Small intestine (tissue), 16 donors: ENCODE data around the gene TMEM217. TPM values are rescaled to one million over a fixed set of nuclear protein-coding genes. Genes with fewer than 3 reads are reported as not detected.
"Not testable (repeated sequence)": the region's sequence is repeated elsewhere in the genome, so short reads cannot be mapped to it uniquely, and the experiment has no call there.

Experiments used
- DNase-seq, 2 donors: peaks; one replicate each; pipeline versions ENCODE4 v3.0.0 to v3.0.0-alpha.2; 2013
- FAIRE-seq: peaks from 2 replicates; lab custom pipeline; 2012; peaks lifted over from hg19 to GRCh38; lab: Jason Lieb, UNC
- H3K27ac ChIP-seq, 3 donors: one replicate each; pipeline ENCODE4 v1.5.1; 2013; ENCODE audit warnings: low read length in 2 of 3, mild to moderate bottlenecking in 2 of 3, control low read depth in 1 of 3, inconsistent platforms in 1 of 3, low read depth in 1 of 3, moderate library complexity in 1 of 3
- H3K27me3 ChIP-seq, 3 donors: one replicate each; pipeline ENCODE4 v1.6.1; 2013; ENCODE audit warnings: low read length in 3 of 3, inconsistent platforms in 1 of 3; ENCODE audit not compliant: control insufficient read depth in 3 of 3, insufficient read depth in 3 of 3
- H3K36me3 ChIP-seq, 3 donors: one replicate each; pipeline ENCODE4 v1.6.1; 2013; ENCODE audit warnings: low read length in 3 of 3, inconsistent platforms in 1 of 3, low read depth in 1 of 3, mild to moderate bottlenecking in 1 of 3, moderate library complexity in 1 of 3; ENCODE audit not compliant: control insufficient read depth in 3 of 3, insufficient read depth in 2 of 3
- H3K4me1 ChIP-seq, 3 donors: one replicate each; pipeline ENCODE4 v1.6.1; 2013; ENCODE audit warnings: low read length in 2 of 3, inconsistent platforms in 1 of 3, low read depth in 1 of 3, mild to moderate bottlenecking in 1 of 3, moderate library complexity in 1 of 3; ENCODE audit not compliant: control insufficient read depth in 3 of 3, insufficient read depth in 2 of 3
- H3K4me3 ChIP-seq, 3 donors: one replicate each; pipeline ENCODE4 v1.5.1; 2013; ENCODE audit warnings: low read length in 3 of 3, control low read depth in 1 of 3, inconsistent platforms in 1 of 3, low read depth in 1 of 3, mild to moderate bottlenecking in 1 of 3, moderate library complexity in 1 of 3
- H3K9me3 ChIP-seq, 2 donors: one replicate each; pipeline ENCODE4 v1.6.1; 2013; ENCODE audit warnings: low read depth in 1 of 2, low read length in 1 of 2; ENCODE audit not compliant: control insufficient read depth in 2 of 2, insufficient read depth in 1 of 2
- WGBS, 3 donors: extraction: QIAGEN DNeasy Blood & Tissue Kit; methylation state at CpG; one replicate each; pipeline ENCODE4 v1.1.7; 2013; 5-methylcytosine and 5-hydroxymethylcytosine counted together
- long read RNA-seq, 10 donors: transcript quantifications; one replicate each; lab custom pipeline, GENCODE V29; 2026
- polyA plus RNA-seq, 4 donors: library from polyadenylated mRNA; stranded (reverse) in 3 of 4; unstranded in 1 of 4; fragments of 200-250 nt in 3 of 4; fragments of 120-200 nt in 1 of 4; gene quantifications; one replicate each; pipeline versions ENCODE4 v1.2.1 to v1.2.3, GENCODE V29; 2013
- donor health status: healthy with polysubstance abuse.
- donor health status: control.
- donor health status: control.
- donor health status: Bipolar disorder and iron deficiency.
- donor health status: healthy.

Gene TMEM217
- 1 to 10 TPM in 1 of 4 donors, under 1 TPM in 3; 0.38 to 1.6 (median 0.84) TPM for polyA plus RNA-seq
- long read RNA-seq, donor 1, partial matches to known transcripts, result 5 of 5 reads
- long read RNA-seq, donor 1, other reads (novel, unspliced or antisense), result 0 of 5 reads
- long read RNA-seq, donor 2, result 0 reads
- long read RNA-seq, donor 3, result 0 reads
- long read RNA-seq, donor 4, result 0 reads
- long read RNA-seq, donor 5, result 0 reads
- long read RNA-seq, donor 6, result 0 reads
- long read RNA-seq, donor 7, result 0 reads
- long read RNA-seq, donor 8, result 0 reads
- long read RNA-seq, donor 9, result 0 reads
- long read RNA-seq, donor 10, result 0 reads

DNA sequence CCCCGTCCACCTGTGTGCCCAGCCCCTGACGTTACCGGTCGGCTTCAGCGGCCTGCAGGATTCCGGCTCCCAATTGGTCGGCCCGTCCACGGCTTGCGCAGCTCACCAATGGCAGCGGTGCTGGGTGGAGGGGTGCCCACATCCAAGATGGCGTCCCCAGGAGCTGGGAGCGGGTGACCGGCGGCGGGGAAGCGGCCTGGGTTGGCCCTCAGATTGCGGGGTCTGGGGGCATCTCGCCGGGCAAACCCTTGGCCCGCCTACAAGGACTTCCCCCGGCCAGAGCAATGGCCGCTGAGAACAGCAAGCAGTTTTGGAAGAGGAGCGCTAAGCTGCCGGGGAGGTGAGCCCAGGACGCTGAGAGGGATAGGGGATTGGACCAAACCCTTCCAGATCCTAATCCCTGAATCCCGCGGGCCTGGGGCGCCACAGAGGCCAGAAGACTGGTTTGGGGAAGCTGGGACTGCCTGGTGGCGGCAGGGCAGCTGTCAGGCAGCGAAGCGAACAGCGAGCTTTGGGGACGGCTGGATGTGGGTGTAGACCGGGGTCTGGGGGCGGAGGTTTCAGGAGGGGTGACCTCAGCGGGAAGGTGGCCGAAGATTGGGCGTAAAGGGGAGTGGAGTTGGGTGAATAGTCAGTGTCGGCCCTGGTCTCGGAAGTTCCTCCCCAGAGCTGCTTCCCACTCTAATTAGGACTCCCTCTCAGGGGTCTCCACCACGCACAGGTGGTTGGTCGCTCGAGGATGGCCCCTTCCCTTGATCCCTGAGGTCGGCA is at the start of gene TMEM217, which contains the start of gene TBC1D22B:
TMEM217 (minus strand) TSS at position 511 of the 771 bp plus-strand sequence. CDS start 39,114 bp downstream, outside the sequence.
TBC1D22B (plus strand) TSS at position 139 of the 771 bp plus-strand sequence; CDS start at position 285, 146 bp downstream.
- FAIRE-seq (no peak), DNase-seq (peak; percentile 98)
- Histone ChIP-seq H3K9me3 (no peaks in the 10 kb centered on the region), H3K27ac (peak within 1 kb of the TSS; percentile 61 to 86 (median 72)), H3K4me3 (peak within 1 kb of the TSS; percentile 63 to 89 (median 81)), H3K36me3 (no peaks in the 10 kb centered on the region), H3K4me1 (peaks cover 2 to 14% (median 5%) of the 10 kb centered on the region in 3 donors), H3K27me3 (no peaks in the 10 kb centered on the region)
- 0% methylated on average over 43 to 45 of the region's 45 CpGs for WGBS, 3 donors

DNA sequence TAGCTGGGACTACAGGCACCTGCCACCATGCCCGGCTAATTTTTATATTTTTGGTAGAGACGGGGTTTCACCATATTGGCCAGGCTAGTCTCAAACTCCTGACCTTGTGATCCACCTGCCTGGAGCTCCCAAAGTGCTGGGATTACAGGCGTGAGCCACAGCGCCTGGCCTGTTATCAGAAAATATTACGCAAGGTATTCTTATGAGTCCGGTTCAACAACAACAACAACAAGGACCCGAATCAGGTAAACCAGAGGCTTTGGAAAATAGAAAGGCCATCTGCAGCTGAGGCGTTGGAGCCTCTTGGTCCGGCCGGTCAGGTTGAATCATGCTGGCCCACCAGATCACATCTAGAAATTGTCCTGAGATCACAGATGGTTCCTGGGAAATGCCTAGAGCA is 49.5 kb upstream of the TMEM217 start:
- not testable (repeated sequence) for H3K27ac ChIP-seq, FAIRE-seq, DNase-seq, H3K9me3 ChIP-seq, H3K4me3 ChIP-seq, H3K4me1 ChIP-seq, H3K27me3 ChIP-seq
- peaks cover 6 to 21% (median 6%) of the 10 kb centered on the region in 3 donors for H3K36me3 ChIP-seq
- WGBS, 3 donors, result 88 to 91% (median 89%) methylated on average over 10 of the region's 10 CpGs

DNA sequence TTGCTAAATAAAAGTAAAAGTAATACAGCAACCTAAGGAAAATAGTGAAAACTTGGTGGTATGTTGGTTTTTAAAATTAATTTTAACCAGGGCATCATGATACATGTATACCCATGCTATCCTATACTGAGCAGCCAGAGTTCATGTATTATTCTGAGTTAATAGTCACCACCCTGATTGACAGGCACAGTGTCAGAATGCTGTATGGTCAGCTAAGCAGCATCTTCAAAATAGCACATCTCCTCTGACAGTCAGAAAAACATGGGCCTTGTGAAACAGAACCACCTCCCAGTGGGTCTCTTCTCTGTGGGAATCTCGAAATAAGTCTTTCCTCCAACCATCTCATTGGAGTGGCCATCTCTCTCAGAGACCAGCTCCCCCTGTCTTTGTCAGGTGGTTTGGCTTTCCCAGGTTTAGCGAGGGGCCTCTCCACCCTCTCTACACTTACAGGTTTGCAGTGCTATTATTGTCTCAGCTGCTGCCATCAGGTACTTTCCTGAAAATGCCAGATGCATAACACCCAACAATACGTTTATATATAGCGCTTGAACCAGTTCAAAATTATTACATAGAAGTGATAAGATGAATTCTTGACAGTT is 48.8 kb upstream of the TMEM217 start:
- WGBS, 3 donors, result 93 to 94% (median 93%) methylated on average over 4 of the region's 4 CpGs
- Histone ChIP-seq H3K4me3 (no peak overlapping the region), H3K4me1 (peaks cover 0 to 3% (median 0%) of the 10 kb centered on the region in 3 donors), H3K27ac (no peak overlapping the region), H3K9me3 (no peaks in the 10 kb centered on the region), H3K36me3 (peaks cover 6 to 26% (median 12%) of the 10 kb centered on the region in 3 donors), H3K27me3 (no peaks in the 10 kb centered on the region)
- DNase-seq (no peak), FAIRE-seq (no peak)

DNA sequence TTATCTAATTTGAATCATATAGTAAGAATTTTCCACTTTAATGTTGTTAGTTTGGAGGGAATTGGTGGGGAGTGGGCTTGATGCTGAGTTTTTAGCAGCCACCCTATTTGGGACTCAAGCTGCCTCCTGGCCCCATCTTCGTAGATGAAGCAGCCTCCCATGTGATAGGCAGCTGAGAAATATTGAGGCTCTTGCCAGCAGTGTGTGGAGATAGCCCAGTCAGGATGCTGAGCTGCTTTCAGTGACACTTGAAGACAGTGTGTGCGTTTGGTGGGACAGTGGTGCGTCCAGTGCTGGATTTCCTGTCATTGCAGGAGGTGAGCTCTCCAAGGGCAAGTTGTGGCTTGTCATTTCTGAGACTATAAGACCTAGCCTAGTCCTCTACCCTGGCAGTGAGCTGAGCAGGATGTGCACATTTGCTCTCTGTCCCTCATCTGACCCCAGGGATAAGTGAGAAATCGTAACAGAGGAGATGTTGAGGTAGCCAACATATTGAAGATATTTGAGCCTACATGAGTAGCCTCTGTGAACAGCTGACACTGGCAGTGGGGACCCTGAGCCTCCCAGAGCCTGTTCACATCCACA is 48.0 kb upstream of the TMEM217 start:
- no peak for DNase-seq
- Histone ChIP-seq H3K27me3 (no peaks in the 10 kb centered on the region), H3K4me3 (no peak overlapping the region), H3K9me3 (no peaks in the 10 kb centered on the region), H3K4me1 (peaks cover 0 to 3% (median 0%) of the 10 kb centered on the region in 3 donors), H3K27ac (no peak overlapping the region), H3K36me3 (peaks cover 9 to 28% (median 14%) of the 10 kb centered on the region in 3 donors)
- FAIRE-seq, result no peak
- WGBS, 3 donors, result 90 to 98% (median 94%) methylated on average over 4 of the region's 4 CpGs

DNA sequence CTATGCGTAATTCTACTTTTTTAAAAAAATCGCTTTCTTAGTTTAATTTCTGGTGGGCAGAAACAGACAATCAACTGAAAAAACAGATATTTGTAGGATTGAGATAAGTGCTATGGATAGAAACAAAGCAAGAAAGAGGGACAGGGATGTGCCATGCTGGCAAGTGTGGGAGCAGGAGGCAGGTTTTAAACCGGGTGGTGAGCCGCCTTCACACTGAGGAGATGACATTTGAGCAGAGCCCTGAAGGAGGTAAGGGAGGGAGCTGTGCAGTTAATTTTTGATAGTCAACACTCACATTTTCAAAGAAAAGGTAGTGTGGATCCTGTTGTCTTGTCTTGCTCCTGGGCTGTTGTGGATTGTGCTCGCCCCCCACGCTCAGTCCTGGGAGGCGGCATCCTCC is 46.8 kb upstream of the TMEM217 start:
- Histone ChIP-seq H3K36me3 (peaks cover 9 to 29% (median 14%) of the 10 kb centered on the region in 3 donors), H3K9me3 (no peaks in the 10 kb centered on the region), H3K27ac (no peak overlapping the region), H3K4me3 (no peak overlapping the region), H3K27me3 (no peaks in the 10 kb centered on the region), H3K4me1 (peaks cover 0 to 3% (median 0%) of the 10 kb centered on the region in 3 donors)
- FAIRE-seq (no peak), DNase-seq (no peak)
- 97 to 98% (median 98%) methylated on average over 7 of the region's 7 CpGs for WGBS, 3 donors

DNA sequence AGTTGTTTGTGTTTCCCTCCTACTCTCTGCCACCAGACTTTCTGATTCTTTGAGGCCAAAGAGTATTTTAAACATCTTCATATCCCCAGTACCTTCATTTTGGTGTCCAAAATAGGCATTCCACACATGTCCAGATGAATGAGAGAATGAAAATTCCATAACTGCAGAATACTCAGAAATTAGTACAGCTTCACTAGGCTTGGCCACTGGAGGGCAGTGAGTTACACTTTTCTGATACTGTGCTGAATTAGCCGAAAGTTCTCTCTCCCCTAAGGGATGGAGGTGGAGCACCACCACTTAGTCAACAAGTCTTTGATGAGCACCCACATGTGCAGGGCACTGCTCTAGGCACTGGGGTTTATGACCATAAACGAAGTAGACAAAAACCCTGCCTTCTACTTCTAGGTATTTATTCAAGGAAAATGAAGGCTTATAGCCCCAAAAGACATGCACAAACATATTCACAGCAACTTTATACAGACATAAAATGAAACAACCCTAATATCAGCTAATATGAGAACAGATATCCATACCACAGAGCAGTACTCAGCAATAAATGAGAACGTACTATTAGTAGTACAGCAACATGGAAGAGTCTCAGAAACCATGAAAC is 46.1 kb upstream of the TMEM217 start:
- FAIRE-seq, result no peak
- no peak overlapping the region for H3K4me3 ChIP-seq
- no peaks in the 10 kb centered on the region for H3K9me3 ChIP-seq
- peaks cover 9 to 34% (median 14%) of the 10 kb centered on the region in 3 donors for H3K36me3 ChIP-seq
- H3K27me3 ChIP-seq, result no peaks in the 10 kb centered on the region
- peaks cover 0 to 3% (median 0%) of the 10 kb centered on the region in 3 donors for H3K4me1 ChIP-seq
- DNase-seq, result peak; percentile 20 to 26
- WGBS, 3 donors, result 59 to 61% (median 60%) methylated on average over 3 of the region's 3 CpGs
- no peak overlapping the region for H3K27ac ChIP-seq

DNA sequence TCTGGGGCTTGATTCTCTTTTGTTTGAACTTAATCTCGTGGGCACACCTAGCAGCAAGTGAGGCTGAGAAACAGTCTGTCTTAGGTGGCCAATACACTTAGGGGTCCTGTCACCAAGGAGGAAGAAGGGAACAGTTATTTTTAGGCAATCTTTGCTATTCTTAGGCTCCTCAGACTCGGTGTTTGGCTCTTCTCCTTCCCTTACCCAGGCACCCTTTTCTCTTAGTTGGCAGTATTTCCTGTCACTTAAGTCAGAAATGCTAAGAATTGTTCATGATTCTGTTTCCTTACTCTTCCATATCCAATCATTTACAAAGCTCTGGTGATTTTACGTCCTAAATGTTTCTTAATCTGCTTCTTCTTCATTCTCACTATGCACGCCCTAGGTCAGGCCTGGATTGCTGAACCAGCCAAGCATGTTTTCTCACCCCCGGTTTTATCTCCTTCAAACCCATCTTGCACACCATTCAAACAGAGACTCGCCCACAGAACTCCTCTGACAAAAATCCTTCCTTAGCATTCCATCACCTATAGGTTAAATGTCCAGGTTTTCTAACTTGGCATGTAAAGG is 45.2 kb upstream of the TMEM217 start:
- no peak for FAIRE-seq
- Histone ChIP-seq H3K27me3 (no peaks in the 10 kb centered on the region), H3K27ac (no peak overlapping the region), H3K9me3 (no peaks in the 10 kb centered on the region), H3K4me1 (peaks cover 0 to under 1% (median 0%) of the 10 kb centered on the region in 3 donors), H3K4me3 (no peak overlapping the region), H3K36me3 (peaks cover 9 to 34% (median 14%) of the 10 kb centered on the region in 3 donors)
- 71 to 87% (median 75%) methylated on average over 6 of the region's 6 CpGs for WGBS, 3 donors
- no peak for DNase-seq
